GM18511 (cell line): ENCODE results near the gene KRTAP4-2.
"Not testable (repeated sequence)": the region's sequence is repeated elsewhere in the genome, so short reads cannot be mapped to it uniquely, and the experiment has no call there.

Experiments
- ATAC-seq: cut with Tn5 transposase; IDR thresholded peaks from one replicate; pipeline ENCODE4 v1.9.1; 2021; ENCODE audit warnings: mild to moderate bottlenecking, moderate library complexity; ENCODE audit not compliant: unreplicated experiment

The KRTAP4-2 gene

GRCh38 chr17:41163828-41164227 is 14.2 kb downstream of the KRTAP4-2 start:
- ATAC-seq = no peak

- no peak for ATAC-seq
Observed at GRCh38 chr17:41160648-41161047, 17.4 kb downstream of the KRTAP4-2 start, which contains the start of gene KRTAP4-4. TSS of gene KRTAP4-4 (minus strand) at chr17:41160748. CDS start at chr17:41160691, 57 bp downstream.

- ATAC-seq = not testable (repeated sequence)
Observed at GRCh38 chr17:41160190-41160589, 17.8 kb downstream of the KRTAP4-2 start.

GRCh38 chr17:41153856-41154255 is 24.2 kb downstream of the KRTAP4-2 start:
- no peak for ATAC-seq

GRCh38 chr17:41151525-41151924 is 26.5 kb downstream of the KRTAP4-2 start:
- ATAC-seq = no peak

GRCh38 chr17:41150026-41150425 is 28.0 kb downstream of the KRTAP4-2 start:
- no peak for ATAC-seq

GRCh38 chr17:41149652-41149985 is 28.4 kb downstream of the KRTAP4-2 start, which contains the start of gene KRTAP4-5:
TSS of gene KRTAP4-5 (minus strand) at chr17:41149825. CDS start at chr17:41149767, 58 bp downstream.
- ATAC-seq = no peak

- not testable (repeated sequence) for ATAC-seq
Observed at GRCh38 chr17:41148971-41149651, 28.9 kb downstream of the KRTAP4-2 start.

- ATAC-seq = no peak
Observed at GRCh38 chr17:41147531-41148204, 30.4 kb downstream of the KRTAP4-2 start.

GRCh38 chr17:41145261-41145660 is 32.8 kb downstream of the KRTAP4-2 start:
- ATAC-seq = no peak

- no peak for ATAC-seq
Observed at GRCh38 chr17:41144846-41145245, 33.2 kb downstream of the KRTAP4-2 start.

- ATAC-seq = no peak
Observed at GRCh38 chr17:41141361-41141760, 36.7 kb downstream of the KRTAP4-2 start.

GRCh38 chr17:41140360-41141131 is 37.5 kb downstream of the KRTAP4-2 start, which contains the start of gene KRTAP4-6:
TSS of gene KRTAP4-6 (minus strand) at chr17:41140544. CDS start at chr17:41140487, 57 bp downstream.
- ATAC-seq = no peak

GRCh38 chr17:41139865-41140264 is 38.2 kb downstream of the KRTAP4-2 start:
- not testable (repeated sequence) for ATAC-seq

GRCh38 chr17:41133880-41134735 is 43.9 kb downstream of the KRTAP4-2 start:
- no peak for ATAC-seq

GRCh38 chr17:41131979-41132378 is 46.0 kb downstream of the KRTAP4-2 start:
- ATAC-seq = no peak
